A549 (cell line): ENCODE data around the gene CAB39. TPM values are rescaled to one million over a fixed set of nuclear protein-coding genes. Genes with fewer than 3 reads are reported as not detected.

Experiments used
- ATAC-seq, 2 experiments: fragments of 200-7000 bp in 1 of 2; fragments of >200 bp in 1 of 2; cut with Nextera tagmentation in 1 of 2; cut with Tn5 transposase in 1 of 2; 3 replicates each; pipeline versions ENCODE4 v1.8.0 to v1.9.1; 2018 to 2020; ENCODE audit warnings: mild to moderate bottlenecking in 1 of 2, moderate library complexity in 1 of 2
- CTCF ChIA-PET: fragments of 300-600 bp; sonication (Branson Sonifier 250); formaldehyde crosslinking; extraction: SDS; loops from one replicate; lab custom pipeline; 2021; ENCODE audit warnings: antibody characterized with exemption, inconsistent platforms; lab: Yijun Ruan, JAX
- POLR2A ChIA-PET: fragments of 350-600 bp; formaldehyde crosslinking; extraction: SDS; loops from one replicate; lab custom pipeline; 2021; ENCODE audit warnings: antibody characterized with exemption, inconsistent platforms; lab: Yijun Ruan, JAX
- DNase-seq, 2 experiments: peaks; one replicate each; pipeline versions ENCODE4 v3.0.0 to v3.0.0-alpha.2; 2011 to 2016; ENCODE audit warnings: low read depth in 1 of 2, low spot score in 1 of 2
- FAIRE-seq: peaks from 2 replicates; lab custom pipeline; 2011; peaks lifted over from hg19 to GRCh38; lab: Jason Lieb, UNC
- H3K27ac ChIP-seq, 2 experiments: fragments of >200 bp; sonication (Bioruptor Twin); formaldehyde crosslinking; 3 replicates each; pipeline ENCODE4 v1.5.1; 2016 to 2017
- H3K4me1 ChIP-seq: fragments of >200 bp; sonication (Bioruptor Twin); formaldehyde crosslinking; 3 replicates; pipeline ENCODE4 v1.6.1; 2016
- H3K4me2 ChIP-seq: fragments of >200 bp; sonication (Bioruptor Twin); formaldehyde crosslinking; 3 replicates; pipeline ENCODE4 v1.6.1; 2016
- H3K4me3 ChIP-seq: fragments of >200 bp; sonication (Bioruptor Twin); formaldehyde crosslinking; 3 replicates; pipeline ENCODE4 v1.5.1; 2016
- H3K9me3 ChIP-seq: fragments of >200 bp; sonication (Bioruptor Twin); formaldehyde crosslinking; 3 replicates; pipeline ENCODE4 v1.6.1; 2016
- ATOH8 ChIP-seq: fragments of 250-450 bp; sonication (Bioruptor Pico); IDR thresholded peaks from 2 replicates; pipeline ENCODE4 v1.5.0; 2020; ENCODE audit warnings: low read depth, mild to moderate bottlenecking, moderate library complexity
- BHLHE40 ChIP-seq: IDR thresholded peaks from 2 replicates; pipeline ENCODE4 v1.6.1; 2012; ENCODE audit warnings: low read depth, low read length, inconsistent platforms
- CBX2 ChIP-seq: fragments of 200-600 bp; sonication (generic); IDR thresholded peaks from 2 replicates; pipeline ENCODE4 v1.6.1; 2016; ENCODE audit warnings: low read depth, mild to moderate bottlenecking, borderline replicate concordance
- CHD2 ChIP-seq: fragments of 150-350 bp; IDR thresholded peaks from 2 replicates; pipeline ENCODE4 v1.6.1; 2014; ENCODE audit warnings: low read length; ENCODE audit not compliant: partially characterized antibody
- CHD4 ChIP-seq: fragments of 200-600 bp; sonication (generic); IDR thresholded peaks from 2 replicates; pipeline ENCODE4 v1.6.1; 2016; ENCODE audit warnings: antibody characterized with exemption, mild to moderate bottlenecking, borderline replicate concordance
- EHMT2 ChIP-seq: fragments of 200-600 bp; sonication (generic); IDR thresholded peaks from 2 replicates; pipeline ENCODE4 v1.6.1; 2016; ENCODE audit warnings: antibody characterized with exemption, low read depth, mild to moderate bottlenecking, moderate library complexity
- FOSB ChIP-seq: fragments of 250-450 bp; sonication (Bioruptor Pico); IDR thresholded peaks from 2 replicates; pipeline ENCODE4 v1.5.0; 2020; ENCODE audit warnings: mild to moderate bottlenecking, moderate library complexity
- FOXS1 ChIP-seq: fragments of 250-450 bp; sonication (Bioruptor Pico); IDR thresholded peaks from 2 replicates; pipeline ENCODE4 v1.5.0; 2020; ENCODE audit warnings: mild to moderate bottlenecking, moderate library complexity
- JUN ChIP-seq, 2 experiments: fragments of >200 bp; sonication (Bioruptor Twin); formaldehyde crosslinking; IDR thresholded peaks; 2 replicates in 1 of 2; 3 replicates in 1 of 2; pipeline ENCODE4 v1.6.1; 2016 to 2017
- MAFK ChIP-seq: fragments of 450-650 bp; IDR thresholded peaks from 2 replicates; pipeline ENCODE4 v1.6.1; 2014; ENCODE audit not compliant: partially characterized antibody
- PHF8 ChIP-seq: fragments of 200-600 bp; sonication (generic); IDR thresholded peaks from 2 replicates; pipeline ENCODE4 v1.6.1; 2016; ENCODE audit warnings: low read depth, mild to moderate bottlenecking, antibody characterized with exemption, moderate library complexity, borderline replicate concordance
- POLR2A ChIP-seq: IDR thresholded peaks from 2 replicates; pipeline ENCODE4 v1.6.1; 2012; ENCODE audit warnings: mild to moderate bottlenecking, low read length
- POLR2AphosphoS2 ChIP-seq: conservative IDR thresholded peaks from 2 replicates; pipeline ENCODE4 v1.6.1; 2012; ENCODE audit warnings: low read length, improper control_type of control experiment, inconsistent platforms
- RAD21 ChIP-seq, 2 experiments: fragments of >200 bp in 1 of 2; sonication (Bioruptor Twin) in 1 of 2; formaldehyde crosslinking in 1 of 2; IDR thresholded peaks in 1 of 2; conservative IDR thresholded peaks in 1 of 2; 2 replicates in 1 of 2; 3 replicates in 1 of 2; pipeline ENCODE4 v1.6.1; 2012 to 2018; ENCODE audit warnings: inconsistent platforms in 1 of 2
- RARB ChIP-seq: fragments of 250-450 bp; sonication (Bioruptor Pico); IDR thresholded peaks from 2 replicates; pipeline ENCODE4 v1.8.0; 2021; ENCODE audit warnings: mild to moderate bottlenecking, moderate library complexity
- RFX5 ChIP-seq: fragments of 450-650 bp; IDR thresholded peaks from 2 replicates; pipeline ENCODE4 v1.7.1; 2014; ENCODE audit warnings: antibody characterized with exemption, mild to moderate bottlenecking, moderate library complexity
- SMC3 ChIP-seq: fragments of >200 bp; sonication (Bioruptor Twin); formaldehyde crosslinking; IDR thresholded peaks from 3 replicates; pipeline ENCODE4 v1.6.1; 2018; ENCODE audit warnings: inconsistent platforms
- SREBF2 ChIP-seq: fragments of 450-650 bp; IDR thresholded peaks from 2 replicates; pipeline ENCODE4 v1.6.1; 2014; ENCODE audit warnings: mild to moderate bottlenecking, moderate library complexity
- TP53 ChIP-seq: fragments of 250-450 bp; sonication (Bioruptor Pico); IDR thresholded peaks from 2 replicates; pipeline ENCODE4 v1.5.0; 2021; ENCODE audit warnings: mild to moderate bottlenecking, moderate library complexity
- USF2 ChIP-seq: fragments of 450-650 bp; IDR thresholded peaks from 2 replicates; pipeline ENCODE4 v1.6.1; 2014; ENCODE audit warnings: antibody characterized with exemption
- ZNF302 ChIP-seq: fragments of 250-450 bp; sonication (Bioruptor Pico); IDR thresholded peaks from 2 replicates; pipeline ENCODE4 v1.9.0; 2021; ENCODE audit warnings: inconsistent platforms, mild to moderate bottlenecking, moderate library complexity
- WGBS: methylation state at CpG from one replicate; pipeline ENCODE4 v1.1.6; 2017; ENCODE audit errors: missing lambda C conversion rate; 5-methylcytosine and 5-hydroxymethylcytosine counted together
- polyA plus RNA-seq, 4 experiments: library from polyadenylated mRNA; depleted of rRNA in 3 of 4; stranded (reverse); fragments of >200 nt; fragmentation: RNase III in 1 of 4; extraction: RNeasy Plus Mini Kit Qiagen cat#74134 plus additional on column Dnase treatment in 1 of 4; gene quantifications; 2 replicates in 3 of 4; 3 replicates in 1 of 4; pipeline ENCODE4 v1.2.3, GENCODE V29; 2011 to 2017
- TF ChIP-seq, protein P1 (sequence below): fragments of >200 bp; sonication (Bioruptor Twin); formaldehyde crosslinking; IDR thresholded peaks from 3 replicates; pipeline ENCODE4 v1.5.1; 2016
- TF ChIP-seq, protein P2 (sequence below): IDR thresholded peaks from 2 replicates; pipeline ENCODE4 v1.6.1; 2012

CAB39 gene
- polyA plus RNA-seq, 2 of the 4 experiments (the other 2 are of a cell fraction) = 28.4 to 54.2 TPM

DNA sequence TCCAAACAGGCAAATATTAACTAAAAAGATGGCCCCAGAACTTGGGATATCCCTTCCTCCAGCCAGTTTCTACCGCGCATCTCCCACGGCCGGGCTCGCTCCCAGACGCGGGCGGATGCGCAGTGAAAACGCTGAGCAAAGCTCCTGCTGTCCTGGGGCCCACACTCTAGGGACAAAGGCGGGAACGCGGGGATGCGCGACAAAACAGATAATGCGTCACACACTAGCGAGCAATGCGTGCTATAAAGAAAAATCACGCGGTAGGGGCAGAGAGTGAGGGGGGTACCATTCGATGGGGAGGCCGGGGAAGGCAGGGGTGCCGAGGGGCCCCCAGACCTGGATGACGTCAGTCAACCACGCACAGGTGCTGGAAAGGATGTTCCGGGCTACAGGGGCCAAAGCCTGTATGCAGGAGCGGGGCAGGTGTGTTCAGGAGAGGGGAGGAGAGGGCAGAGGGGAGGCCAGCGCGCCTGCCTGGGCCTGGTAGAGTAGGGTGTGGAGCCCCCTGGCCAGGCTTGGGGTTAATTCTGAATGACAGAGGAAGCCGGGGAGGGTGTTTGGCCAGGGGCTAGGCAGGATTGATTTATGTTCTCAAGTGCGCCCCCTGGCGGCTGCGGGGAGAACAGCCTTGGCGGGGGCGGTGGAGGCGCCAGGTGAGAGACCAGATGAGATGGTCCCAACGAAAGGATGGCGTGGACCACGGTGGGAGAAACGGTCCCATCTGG, 137.2 kb downstream of the CAB39 start:
- H3K4me3 ChIP-seq = no peak overlapping the region
- CTCF ChIA-PET = interaction anchor here (0.6 to 4.7 kb wide), 20 partner anchors 8 to 203 kb away, joined by 3 to 30 read pairs (median 4); partner anchors contain the start of gene ITM2C
- peaks cover 5% of the 10 kb centered on the region; the same call in 1 of the 3 replicates for H3K9me3 ChIP-seq
- FAIRE-seq = no peak
- WGBS = 59% methylated on average over 36 of the region's 40 CpGs
- TF ChIP-seq ATOH8 (CRISPR knock-in tag) (no peak), EHMT2 (no peak), RAD21 (conservative IDR thresholded peaks at IDR 0.05 in 1 of 2, IDR thresholded peaks at IDR 0.05 in 1 of 2) (0 out of 5 replicates have a peak, but pooled peaks of 1 of the 2 experiments have one; percentile 6), SMC3 (peak; percentile 43; the same call in 1 of the 3 replicates), CBX2 (no peak), BHLHE40 (no peak)
- TF ChIP-seq, protein P1, sequence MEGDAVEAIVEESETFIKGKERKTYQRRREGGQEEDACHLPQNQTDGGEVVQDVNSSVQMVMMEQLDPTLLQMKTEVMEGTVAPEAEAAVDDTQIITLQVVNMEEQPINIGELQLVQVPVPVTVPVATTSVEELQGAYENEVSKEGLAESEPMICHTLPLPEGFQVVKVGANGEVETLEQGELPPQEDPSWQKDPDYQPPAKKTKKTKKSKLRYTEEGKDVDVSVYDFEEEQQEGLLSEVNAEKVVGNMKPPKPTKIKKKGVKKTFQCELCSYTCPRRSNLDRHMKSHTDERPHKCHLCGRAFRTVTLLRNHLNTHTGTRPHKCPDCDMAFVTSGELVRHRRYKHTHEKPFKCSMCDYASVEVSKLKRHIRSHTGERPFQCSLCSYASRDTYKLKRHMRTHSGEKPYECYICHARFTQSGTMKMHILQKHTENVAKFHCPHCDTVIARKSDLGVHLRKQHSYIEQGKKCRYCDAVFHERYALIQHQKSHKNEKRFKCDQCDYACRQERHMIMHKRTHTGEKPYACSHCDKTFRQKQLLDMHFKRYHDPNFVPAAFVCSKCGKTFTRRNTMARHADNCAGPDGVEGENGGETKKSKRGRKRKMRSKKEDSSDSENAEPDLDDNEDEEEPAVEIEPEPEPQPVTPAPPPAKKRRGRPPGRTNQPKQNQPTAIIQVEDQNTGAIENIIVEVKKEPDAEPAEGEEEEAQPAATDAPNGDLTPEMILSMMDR = peak; percentile 79
- ATAC-seq = peak; percentile 65 to 85; a peak in 4 of 6 replicates
- no peaks in the 10 kb centered on the region for H3K4me1 ChIP-seq
- POLR2A ChIA-PET = no interaction called here
- H3K27ac ChIP-seq = no peak overlapping the region
- DNase-seq = peak; percentile 52 to 66
- H3K4me2 ChIP-seq = no peak overlapping the region

- FAIRE-seq = no peak
- Histone ChIP-seq H3K27ac (no peak overlapping the region), H3K4me2 (no peak overlapping the region), H3K4me3 (no peak overlapping the region), H3K9me3 (peaks cover 5% of the 10 kb centered on the region; the same call in 1 of the 3 replicates), H3K4me1 (no peaks in the 10 kb centered on the region)
- CTCF ChIA-PET = interaction anchor here (0.9 to 4.7 kb wide), 7 partner anchors 9 to 137 kb away, joined by 3 to 17 read pairs (median 6); partner anchors contain the start of gene ITM2C
- POLR2A ChIA-PET = no interaction called here
- ATAC-seq = peak; percentile 16 to 21; a peak in 4 of 6 replicates
- WGBS = 37% methylated on average over 7 of the region's 7 CpGs
- TF ChIP-seq RARB (CRISPR knock-in tag) (no peak), POLR2A (no peak), SMC3 (no peak), MAFK (no peak), POLR2AphosphoS2 (no peak), BHLHE40 (no peak), PHF8 (no peak)
- TF ChIP-seq, protein P1 = no peak; the same call in 2 of the 3 replicates
- no peak for DNase-seq
Measured at GRCh38 chr2:230850358-230850658, 137.7 kb downstream of the CAB39 start.

DNA sequence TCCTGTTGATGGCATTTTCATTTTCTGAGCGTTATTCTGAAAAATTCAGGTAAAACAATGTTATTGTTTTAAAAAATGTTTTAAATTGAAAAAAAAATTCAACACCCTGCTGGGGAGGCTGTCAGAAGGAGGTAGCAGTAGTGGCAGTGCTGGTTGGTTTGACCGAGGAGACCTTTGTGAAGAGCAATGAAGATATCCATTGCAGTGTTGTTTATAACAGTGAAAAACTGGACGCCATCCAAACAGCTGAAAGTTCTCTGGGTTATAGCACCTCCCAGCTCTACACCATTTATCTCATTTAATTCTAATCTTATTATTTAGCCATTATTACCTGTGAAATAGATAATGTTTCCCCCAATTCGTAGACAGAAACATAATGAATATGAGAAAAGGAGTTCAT, 139.5 kb downstream of the CAB39 start:
- DNase-seq (no peak), FAIRE-seq (no peak), ATAC-seq (no peak)
- ChIA-PET CTCF (interaction anchor here (2.2 to 4.7 kb wide), 3 partner anchors 10 to 135 kb away, joined by 9 to 17 read pairs (median 17); no protein-coding TSS in a partner anchor), POLR2A (no interaction called here)
- Histone ChIP-seq H3K4me2 (no peak overlapping the region), H3K27ac (no peak overlapping the region), H3K4me3 (no peak overlapping the region), H3K9me3 (peaks cover 5% of the 10 kb centered on the region; the same call in 1 of the 3 replicates), H3K4me1 (no peaks in the 10 kb centered on the region)
- WGBS = 40% methylated on average over 4 of the region's 4 CpGs
- no peak for TF ChIP-seq CHD2
- TF ChIP-seq TP53 = no peak
- TF ChIP-seq CBX2 = no peak
- no peak for TF ChIP-seq FOXS1 (CRISPR knock-in tag)
- no peak for TF ChIP-seq FOSB (CRISPR knock-in tag)
- TF ChIP-seq ZNF302 (CRISPR knock-in tag) = no peak
- TF ChIP-seq USF2 = no peak
- no peak for TF ChIP-seq SREBF2
- TF ChIP-seq, protein P2, sequence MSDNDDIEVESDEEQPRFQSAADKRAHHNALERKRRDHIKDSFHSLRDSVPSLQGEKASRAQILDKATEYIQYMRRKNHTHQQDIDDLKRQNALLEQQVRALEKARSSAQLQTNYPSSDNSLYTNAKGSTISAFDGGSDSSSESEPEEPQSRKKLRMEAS = no peak
- TF ChIP-seq RARB (CRISPR knock-in tag) = no peak
- TF ChIP-seq JUN (IDR thresholded peaks at IDR 0.05) = no peak
- TF ChIP-seq BHLHE40 = no peak
- TF ChIP-seq RFX5 = no peak
- no peak for TF ChIP-seq CHD4
